Measurements from ENCODE around the gene ERCC1. TPM values are rescaled to one million over a fixed set of nuclear protein-coding genes. Genes with fewer than 3 reads are reported as not detected.

Gene ERCC1

Small RNA genes within 50 kb of the gene (small RNA-seq; reads per million reads assigned to genes)
- not detected for gene MIR6088
